HG02981 (cell line): ENCODE results near the gene APOBEC3A.
"Not testable (repeated sequence)": the region's sequence is repeated elsewhere in the genome, so short reads cannot be mapped to it uniquely, and the experiment has no call there.

Experiments
- ATAC-seq: cut with Tn5 transposase; IDR thresholded peaks from one replicate; pipeline ENCODE4 v1.9.1; 2021; ENCODE audit warnings: mild to moderate bottlenecking, moderate library complexity; ENCODE audit not compliant: unreplicated experiment

APOBEC3A gene

DNA sequence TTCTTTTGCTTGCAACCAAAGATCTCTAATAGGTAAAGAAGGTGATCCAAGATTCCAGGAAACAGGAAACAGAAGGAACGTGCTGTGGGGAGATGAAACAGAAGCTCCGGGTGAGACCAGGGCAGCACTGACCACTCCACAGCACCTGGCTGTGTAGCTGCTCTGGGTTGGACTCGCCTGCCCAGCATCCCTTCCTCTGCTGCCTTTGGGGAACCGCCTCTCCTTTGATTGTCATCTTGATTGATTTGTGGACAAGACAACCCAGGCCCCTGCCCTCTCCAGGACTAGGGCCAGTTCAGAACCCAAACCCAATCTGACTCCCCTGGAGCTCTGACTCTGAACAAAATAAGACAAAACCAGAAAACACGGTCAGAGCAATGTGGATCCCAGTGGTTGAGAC, 14.7 kb upstream of the APOBEC3A start:
- no peak for ATAC-seq

DNA sequence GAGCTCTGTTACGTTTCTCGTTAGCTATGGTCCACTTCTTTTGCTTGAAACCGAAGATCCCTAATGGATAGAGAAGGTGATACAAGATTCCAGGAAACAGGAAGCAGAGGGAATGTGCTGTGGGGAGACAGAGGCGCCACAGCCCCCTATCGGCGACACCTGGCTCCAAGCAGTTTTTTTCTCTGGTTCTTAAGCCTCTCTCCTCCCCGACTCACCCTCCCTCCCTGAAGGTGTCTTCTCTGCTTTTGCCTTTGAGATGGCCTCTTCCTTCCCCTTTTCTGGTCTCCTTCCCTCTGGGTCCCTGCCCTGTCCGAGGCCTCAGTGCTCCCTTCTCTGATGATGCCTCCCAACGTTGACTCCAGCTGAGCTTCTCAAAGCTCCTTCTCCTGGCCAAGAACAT, 14.2 kb upstream of the APOBEC3A start:
- ATAC-seq, result no peak

DNA sequence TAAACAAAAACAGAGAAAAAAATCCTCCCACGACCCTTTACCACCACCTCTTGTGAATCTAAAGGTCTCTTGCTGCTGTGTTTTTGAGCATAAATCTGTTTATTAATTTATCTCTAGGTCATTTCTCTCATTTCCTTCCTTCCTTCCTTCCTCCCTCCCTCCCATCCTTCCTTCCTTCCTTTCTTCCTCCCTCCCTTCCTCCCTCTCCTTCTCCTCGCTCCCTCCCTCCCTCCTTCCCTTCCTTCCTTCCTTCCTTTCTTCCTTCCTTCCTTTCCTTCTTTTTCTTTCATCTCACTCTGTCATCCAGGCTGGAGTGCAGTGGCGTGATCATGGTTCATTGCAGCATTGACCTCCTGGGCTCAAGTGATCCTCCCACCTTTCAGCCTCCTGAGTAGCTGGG, 13.5 kb upstream of the APOBEC3A start:
- ATAC-seq, result no peak

DNA sequence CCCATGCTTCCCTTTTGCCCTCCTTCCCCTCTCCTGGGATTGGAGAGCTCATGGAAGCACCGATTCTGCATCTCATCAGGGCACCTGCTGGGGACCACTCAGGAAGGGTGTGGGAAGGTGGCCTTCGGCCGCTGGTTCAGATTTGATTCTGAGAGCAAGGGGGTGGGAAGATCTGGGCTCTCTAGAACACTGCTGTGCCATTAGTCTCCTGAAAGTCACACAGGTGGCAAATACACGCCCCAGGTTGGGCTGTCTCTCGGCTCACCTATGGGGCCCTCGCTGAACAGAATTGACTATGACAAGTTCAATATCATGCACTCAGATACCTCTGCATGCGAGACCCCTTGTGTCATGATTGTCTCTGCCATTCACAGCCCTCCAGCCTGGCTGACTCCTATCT, 12.8 kb upstream of the APOBEC3A start:
- no peak for ATAC-seq

DNA sequence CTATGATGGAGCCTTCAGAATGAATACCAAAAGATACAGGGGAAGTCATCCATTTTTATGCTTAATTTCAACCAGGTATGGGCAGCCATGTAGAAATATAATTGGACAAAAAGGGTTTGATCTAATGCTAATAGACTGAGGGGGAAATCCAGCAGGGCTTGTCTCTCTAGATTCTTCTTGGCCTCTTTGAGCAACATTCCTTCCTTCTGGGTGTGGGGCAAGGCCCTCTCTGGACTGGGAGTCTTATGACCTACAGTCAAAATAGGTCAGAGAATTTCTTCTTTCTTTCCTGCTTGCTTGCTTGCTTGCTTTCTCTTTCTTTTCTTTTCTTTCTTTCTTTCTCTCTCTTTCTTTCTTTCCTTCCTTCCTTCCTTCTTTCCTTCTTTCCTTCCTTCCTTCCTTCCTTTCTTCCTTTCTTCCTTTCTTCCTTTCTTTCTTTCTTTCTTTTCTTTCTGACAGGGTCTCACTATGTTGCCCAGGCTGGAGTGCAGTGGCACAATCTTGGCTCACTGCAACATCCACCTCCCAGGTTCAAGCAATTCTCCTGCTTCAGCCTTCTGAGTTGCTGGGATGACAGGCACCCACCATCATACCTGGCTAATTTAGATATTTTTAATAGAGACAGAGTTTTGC, 11.6 kb upstream of the APOBEC3A start:
- ATAC-seq, result not testable (repeated sequence)

DNA sequence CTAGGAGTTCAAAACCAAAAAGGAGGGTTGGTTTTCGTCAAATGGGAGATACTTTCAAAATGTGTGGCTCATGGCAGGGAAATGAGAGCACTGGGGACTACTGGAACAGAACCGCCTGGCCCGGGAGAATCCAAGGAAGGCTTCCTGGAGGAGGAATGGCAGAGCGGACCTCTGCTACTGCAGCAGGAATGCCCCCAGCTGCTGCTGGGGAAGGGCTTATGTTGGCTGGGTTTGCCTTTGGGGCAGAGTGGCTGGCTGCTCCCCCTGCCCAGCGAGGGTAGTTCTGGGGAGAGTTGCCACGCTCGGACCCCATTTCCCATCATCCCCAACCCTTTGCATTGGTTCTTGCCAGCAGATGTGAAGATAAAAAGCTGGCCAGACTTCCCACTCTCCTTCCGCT, 10.6 kb upstream of the APOBEC3A start:
- ATAC-seq, result no peak

DNA sequence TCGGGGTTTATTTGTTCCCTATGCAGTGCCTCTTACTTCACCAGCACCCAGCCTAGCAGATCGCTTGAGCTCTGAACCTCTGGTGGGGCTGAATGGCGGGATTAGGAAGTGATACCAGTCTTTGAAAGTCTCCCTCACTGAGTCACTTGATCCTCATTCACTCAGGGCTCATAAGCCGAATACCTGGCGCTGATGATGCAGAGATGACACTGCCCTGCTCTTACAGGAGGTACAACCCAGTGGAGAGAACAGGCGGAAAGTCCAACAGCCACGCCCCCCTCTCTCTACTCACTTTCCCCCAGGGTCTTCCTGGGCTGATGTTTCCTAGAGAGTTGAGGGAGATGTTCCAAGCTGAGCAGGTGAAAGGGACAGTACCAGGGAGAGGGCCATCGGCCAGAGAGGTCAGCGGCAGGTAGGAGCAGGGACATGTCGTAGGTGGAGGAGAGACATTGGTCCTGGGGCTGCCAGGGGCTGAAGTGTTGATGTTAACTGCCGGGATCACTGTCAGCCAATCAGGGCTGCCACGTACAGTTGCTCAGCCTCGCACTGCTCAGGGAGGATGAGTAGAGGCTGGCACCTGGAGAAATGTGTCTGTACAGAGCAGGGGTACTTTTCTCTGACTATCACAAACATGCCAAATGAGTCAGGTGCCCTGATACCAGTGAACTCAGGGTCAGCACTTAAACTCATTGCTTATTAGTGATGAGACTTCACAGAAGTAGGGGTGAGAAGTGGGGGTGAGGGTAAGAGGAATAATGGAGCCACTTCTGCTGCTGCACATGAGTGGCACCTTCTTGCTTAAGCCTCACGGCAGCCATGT, 9.9 kb upstream of the APOBEC3A start:
- no peak for ATAC-seq

DNA sequence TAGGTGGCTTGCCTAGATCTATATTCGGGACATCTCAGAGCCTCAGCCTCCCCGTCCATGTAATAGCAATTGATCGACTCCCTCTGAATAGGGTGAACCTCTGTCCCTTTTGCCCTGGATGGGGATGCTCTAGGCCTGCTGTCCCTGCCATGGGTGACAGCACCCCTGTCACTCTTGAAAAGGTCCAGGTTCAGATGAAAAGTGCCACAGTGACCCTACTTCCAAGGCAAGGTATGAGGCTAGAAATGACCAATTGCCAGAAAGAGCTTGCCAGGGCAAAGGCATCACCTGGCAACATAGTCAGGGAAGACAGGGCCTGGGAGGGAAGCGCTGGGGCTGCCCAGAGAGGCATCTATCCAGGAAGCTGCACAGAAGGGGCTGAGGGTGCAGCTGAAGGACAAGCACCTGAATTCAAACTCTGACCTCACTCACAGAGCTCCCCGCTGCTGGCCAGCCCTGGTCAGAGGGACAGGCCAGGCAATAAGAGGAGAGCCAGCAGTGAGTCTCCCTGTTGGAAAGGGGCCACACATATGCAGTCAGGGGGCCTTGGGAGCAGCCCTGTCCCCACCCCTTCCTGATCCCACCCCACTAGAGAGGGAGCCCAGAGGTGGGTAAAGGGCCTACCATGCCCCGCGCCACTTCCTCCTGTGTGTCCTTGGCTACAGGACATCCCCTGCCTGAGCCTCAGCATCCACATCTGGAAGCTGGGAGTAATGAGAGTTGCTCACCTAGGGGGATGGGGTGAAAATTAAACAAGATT, 9.0 kb upstream of the APOBEC3A start:
- ATAC-seq, result no peak

DNA sequence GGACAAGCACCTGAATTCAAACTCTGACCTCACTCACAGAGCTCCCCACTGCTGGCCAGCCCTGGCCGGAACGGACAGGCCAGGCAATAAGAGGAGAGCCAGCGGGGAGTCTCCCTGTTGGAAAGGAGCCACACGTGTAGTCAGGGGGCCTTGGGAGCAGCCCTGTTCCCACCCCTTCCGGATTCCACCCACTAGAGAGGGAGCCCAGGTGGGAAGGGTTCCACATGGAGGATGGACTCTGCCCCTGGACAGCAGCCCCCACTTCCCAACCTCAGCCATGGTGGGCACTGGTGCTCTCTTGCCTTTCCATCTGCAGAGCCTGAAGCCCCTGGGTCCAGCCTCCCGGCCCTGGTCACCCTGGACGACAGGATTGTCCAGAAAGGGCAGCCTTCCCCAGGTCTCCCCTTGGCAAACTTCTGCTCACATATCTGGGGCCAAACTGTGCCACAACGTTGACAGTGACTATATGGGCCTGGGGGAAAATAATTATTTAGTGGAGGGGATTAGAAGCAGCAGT, 7.5 kb upstream of the APOBEC3A start:
- no peak for ATAC-seq

DNA sequence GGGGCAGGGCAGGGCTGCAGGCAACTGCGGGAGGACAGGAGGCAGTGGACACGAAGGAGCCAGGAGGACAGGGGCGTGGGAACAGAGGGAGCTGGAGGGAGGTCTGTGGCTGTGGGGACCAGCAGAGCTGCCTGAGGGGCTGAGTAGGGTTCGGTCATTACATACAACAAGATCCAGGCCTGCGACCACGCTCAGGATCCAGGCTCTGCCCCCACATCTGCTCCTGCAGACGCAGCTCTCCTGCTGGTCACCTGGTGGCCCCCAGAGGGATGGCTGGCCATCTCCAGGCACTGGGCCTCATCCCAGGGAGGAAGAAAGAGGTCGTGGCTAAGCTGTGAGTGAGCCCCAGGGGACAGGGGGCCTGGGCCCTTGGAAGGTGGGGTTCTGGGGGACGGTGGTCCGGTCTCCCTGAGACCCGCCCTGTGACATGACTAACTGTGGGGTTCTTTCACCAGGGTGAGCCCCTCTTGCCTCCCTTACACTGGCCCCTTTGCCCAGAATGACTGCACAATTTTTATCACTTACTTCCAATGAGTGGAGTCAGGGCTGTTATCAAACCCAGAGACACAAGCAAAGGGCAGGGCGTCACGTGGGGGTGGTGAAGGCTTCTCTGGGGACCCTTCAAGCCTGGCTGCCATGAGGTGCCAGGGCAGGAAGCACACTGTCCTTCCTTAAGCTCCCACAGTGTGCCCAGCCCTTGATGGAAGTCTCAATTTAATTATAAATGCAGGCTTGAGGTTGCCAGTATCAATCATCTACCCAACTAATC, 6.7 kb upstream of the APOBEC3A start:
- ATAC-seq, result no peak

DNA sequence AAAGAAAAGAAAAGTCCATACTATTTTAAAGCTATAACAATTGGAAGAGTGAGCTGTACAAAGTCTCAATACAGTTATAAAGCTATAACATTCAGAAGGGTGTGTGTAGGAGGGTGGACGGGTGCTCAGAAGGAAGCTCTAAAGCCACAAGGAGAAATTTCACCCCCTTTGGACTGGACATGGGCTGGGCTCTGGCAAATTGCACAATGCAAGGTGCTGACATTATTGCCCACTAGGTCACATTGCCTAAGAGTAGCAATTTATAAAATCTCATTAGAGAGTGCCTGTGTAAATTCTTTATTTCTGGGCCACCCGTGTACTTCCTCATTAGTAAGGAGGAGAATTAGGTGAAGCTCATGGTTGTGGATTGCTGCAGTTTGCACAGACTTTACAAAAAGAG, 5.7 kb upstream of the APOBEC3A start:
- no peak for ATAC-seq

DNA sequence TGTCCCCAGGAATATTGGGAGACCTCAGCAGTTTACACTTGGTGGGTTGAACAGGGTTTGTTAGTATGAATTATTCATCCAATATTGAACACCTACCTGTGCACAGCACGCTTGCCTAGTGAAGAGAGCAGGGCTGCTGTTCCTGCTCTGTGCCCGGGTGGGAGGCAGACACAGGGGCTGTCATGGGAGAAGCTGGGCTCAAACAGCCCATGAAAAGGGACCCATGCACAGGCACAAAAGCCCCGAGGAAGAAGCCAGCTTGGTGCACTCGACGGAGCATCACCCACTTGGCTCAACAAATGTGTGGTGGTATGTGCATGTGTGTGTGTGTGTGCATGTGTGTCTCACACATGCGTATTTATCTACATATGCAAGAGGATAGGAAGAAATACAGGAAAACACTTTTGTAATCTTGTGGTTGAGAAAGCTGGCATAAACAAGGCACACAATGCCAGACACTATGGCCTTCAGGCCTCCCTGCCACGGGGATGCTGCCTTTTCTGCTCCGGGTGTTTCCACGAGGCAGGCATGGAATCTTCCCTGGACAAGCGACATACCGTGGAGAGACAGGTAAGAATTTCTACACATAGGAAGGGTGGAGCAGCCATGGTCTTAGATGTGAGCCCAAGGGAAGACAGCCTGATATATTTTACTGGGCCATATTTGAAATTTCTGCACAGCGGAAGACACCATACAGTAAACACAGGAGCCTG, 5.0 kb upstream of the APOBEC3A start:
- ATAC-seq, result no peak

DNA sequence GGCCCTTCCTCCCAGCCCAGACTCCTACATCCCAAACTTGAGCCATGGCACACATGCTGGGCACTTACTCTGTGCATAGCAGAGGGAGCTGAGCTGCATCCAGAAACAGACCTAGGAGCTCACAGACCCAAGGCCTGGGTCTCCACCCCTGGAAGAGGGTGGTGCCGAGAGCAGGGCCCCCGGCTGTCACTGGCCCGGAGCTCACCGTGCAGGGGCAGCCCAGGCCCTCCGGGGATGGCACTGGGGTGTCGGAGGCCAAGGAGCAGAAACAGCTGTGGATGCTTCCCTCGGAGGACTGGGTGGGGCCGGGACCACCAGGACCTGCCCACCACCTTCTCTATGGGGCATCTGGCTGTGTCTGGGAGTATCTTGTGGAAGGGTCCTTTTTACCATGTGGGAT, 4.3 kb upstream of the APOBEC3A start:
- ATAC-seq, result no peak

DNA sequence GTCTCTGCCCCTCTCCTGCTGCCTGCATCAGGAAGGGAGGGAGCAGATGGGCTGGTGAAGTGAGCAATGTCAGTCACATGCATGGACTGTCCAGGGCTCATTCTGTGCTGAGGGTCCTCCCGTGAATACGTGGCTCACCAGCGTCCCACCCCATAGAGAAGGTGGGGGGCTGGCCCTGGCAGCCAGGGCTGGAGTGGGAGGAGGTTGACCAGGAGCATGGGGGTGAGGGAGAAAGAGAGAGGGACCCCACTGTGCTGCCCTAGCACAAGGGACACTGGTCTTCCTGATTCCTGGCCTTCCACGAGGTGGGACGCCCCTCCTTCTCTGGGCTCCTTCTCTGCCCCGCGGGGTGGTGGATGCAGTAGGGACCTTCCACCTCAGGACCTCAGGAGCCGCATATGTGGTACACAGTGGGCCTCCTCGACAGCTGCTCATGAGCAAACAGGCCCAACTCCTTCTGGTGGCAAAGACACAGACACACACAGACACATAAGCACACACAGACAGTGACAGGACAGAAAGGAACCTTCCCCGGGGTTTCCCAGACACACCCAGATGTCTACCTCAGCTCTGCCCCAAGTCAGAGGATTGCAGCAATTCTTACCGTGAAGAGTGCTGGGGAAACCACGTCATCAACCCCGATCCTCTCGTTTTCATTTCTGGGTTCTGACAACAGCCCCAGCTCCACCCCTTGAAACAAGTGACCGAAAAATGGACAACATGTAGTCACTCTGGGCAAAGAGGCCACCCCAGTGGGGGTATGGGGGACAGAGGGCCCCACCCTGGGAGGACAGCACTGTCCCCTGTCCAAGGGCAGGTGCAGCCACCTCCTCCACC, 3.6 kb upstream of the APOBEC3A start:
- peak; percentile 75 for ATAC-seq

DNA sequence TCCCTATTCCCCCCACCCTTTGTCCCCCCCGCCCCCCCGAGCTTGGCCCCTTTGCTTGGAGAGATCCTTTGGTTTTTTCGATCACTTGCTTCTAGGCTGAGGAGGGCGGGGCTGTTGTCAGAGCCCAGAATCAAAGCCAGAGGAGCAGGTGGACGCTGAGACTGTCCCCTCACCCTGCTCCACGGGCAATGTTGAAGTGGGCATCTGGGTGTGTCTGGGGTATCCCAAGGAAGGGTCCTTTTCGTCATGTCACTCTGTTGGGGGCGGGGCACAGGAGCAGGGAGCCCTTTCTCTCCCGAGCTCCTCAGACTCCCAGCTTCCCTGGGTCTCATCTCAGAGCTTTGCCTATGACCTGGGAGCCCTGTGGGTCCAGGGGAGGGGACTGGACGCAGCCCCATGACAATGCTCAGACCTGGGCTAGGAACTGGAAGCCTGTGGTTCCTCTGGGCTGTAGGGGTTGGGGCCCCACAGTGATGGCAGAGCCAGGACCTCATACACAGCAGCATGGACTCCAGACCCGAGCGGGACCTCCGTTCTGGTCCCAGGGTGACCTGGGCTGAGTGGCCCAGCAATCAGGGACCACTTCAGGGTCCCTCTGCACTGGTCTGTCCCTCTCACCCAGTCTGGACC, 2.9 kb upstream of the APOBEC3A start:
- no peak for ATAC-seq

DNA sequence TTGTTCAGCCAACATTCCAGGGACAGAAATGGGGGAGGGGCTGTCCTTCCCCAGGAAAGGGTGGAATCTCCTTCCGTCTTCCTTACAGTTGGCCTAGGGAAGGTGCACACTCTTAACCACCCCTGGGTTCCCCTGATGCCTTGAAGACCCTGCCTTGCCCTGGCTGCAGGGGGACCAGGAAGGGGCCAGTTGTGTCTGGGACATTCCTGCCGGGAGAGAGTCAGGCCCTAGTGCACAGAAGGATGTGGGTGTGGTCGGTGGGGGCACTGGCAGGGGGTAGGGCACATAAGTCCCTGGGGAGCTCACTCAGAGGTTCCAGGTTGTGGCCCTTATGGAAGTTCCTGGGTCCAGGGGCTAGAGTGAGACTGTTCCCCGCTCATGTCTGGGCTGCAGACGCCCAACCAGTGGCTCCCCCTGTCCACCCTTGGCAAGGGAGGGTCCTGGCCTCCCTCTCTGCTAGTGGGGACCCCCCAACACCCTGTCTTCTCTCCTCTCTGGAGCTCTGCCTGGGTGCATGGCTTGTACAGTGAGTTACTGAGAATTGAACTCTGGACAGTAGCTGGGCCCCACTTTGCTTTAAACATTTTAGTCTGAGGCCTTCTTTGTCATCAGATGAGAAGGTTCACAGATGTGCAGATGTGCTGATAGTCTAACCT, 2.0 kb upstream of the APOBEC3A start:
- no peak for ATAC-seq

DNA sequence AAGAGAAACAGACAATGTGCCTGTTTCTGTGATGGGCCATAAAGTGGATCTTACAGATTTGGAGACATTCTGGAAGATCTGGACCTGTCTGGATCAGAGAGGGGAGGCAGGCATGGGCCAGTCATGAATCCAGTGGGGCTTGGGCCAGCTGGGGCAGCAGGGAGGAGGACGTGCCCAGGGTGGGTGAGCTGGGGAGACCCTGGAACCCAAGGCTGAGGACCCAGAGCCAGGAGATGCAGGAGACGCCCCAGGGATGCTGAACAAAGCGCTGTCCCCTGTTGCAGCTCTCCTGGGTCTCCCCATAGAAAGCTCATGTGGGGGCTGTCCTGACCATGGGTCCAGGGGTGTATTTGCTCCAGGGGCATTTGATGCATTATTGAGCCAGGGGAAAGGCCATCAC, 1.5 kb upstream of the APOBEC3A start:
- ATAC-seq, result no peak

DNA sequence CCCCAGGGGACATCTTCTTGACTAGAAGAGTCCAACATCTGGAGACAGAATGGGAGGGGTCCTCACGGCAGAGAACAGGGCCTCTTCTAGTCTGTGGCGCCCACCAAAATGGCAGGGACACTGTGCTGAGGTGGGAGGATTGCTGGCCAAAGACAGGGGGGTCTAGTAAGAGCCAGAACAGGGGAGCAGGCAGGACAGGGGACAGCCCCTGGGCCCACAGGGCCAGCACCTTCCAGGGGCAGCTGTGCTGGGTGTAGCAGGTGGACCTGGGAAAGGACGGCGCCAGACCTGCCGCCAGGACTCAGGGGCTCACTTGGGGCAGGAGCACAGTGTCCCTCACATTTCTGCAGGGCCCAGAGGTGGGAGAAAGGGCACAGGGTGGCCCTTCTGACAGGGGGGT, 858 bp upstream of the APOBEC3A start:
- no peak for ATAC-seq
